Measurements from ENCODE around the gene DACT2.

- TF ChIP-seq, protein P1, sequence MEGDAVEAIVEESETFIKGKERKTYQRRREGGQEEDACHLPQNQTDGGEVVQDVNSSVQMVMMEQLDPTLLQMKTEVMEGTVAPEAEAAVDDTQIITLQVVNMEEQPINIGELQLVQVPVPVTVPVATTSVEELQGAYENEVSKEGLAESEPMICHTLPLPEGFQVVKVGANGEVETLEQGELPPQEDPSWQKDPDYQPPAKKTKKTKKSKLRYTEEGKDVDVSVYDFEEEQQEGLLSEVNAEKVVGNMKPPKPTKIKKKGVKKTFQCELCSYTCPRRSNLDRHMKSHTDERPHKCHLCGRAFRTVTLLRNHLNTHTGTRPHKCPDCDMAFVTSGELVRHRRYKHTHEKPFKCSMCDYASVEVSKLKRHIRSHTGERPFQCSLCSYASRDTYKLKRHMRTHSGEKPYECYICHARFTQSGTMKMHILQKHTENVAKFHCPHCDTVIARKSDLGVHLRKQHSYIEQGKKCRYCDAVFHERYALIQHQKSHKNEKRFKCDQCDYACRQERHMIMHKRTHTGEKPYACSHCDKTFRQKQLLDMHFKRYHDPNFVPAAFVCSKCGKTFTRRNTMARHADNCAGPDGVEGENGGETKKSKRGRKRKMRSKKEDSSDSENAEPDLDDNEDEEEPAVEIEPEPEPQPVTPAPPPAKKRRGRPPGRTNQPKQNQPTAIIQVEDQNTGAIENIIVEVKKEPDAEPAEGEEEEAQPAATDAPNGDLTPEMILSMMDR (IDR thresholded peaks at IDR 0.05), result no peak
- TF ChIP-seq ZFX (IDR thresholded peaks at IDR 0.05; ENCODE audit: borderline replicate concordance), result no peak
Observed at GRCh38 chr6:168347615-168348014, 28.0 kb upstream of the DACT2 start.
